Panc1 (cell line): ENCODE results near the gene TWF2. TPM values are rescaled to one million over a fixed set of nuclear protein-coding genes. Genes with fewer than 3 reads are reported as not detected.

ENCODE experiments used
- ATAC-seq: fragments of 200-7000 bp; cut with Tn5 transposase; 2 replicates; pipeline ENCODE4 v1.9.1; 2020; ENCODE audit warnings: mild to moderate bottlenecking, moderate library complexity
- BruUV-seq: library from RNA; stranded (reverse); fragments of 400-500 nt; replicated peaks from 2 replicates; lab custom pipeline; 2021; lab: Mats Ljungman, UMichigan
- CTCF ChIA-PET: fragments of 300-600 bp; sonication (Branson Sonifier 250); formaldehyde crosslinking; loops from one replicate; lab custom pipeline; 2022; ENCODE audit warnings: antibody characterized with exemption; lab: Charles Lee
- POLR2A ChIA-PET: fragments of 300-600 bp; sonication (Branson Sonifier 250); formaldehyde crosslinking; loops from one replicate; lab custom pipeline; 2022; ENCODE audit warnings: antibody characterized with exemption; lab: Charles Lee
- DNase-seq: peaks from one replicate; pipeline ENCODE4 v3.0.0-alpha.2; 2010; ENCODE audit warnings: low read depth, low spot score
- H3K27ac ChIP-seq: 2 replicates; pipeline ENCODE4 v1.5.1; 2011; ENCODE audit warnings: mild to moderate bottlenecking, low read length, inconsistent platforms
- H3K27me3 ChIP-seq: fragments of 200-500 bp; sonication (Bioruptor generic); 2 replicates; pipeline ENCODE4 v1.6.0; 2014; ENCODE audit warnings: low read length, inconsistent platforms; ENCODE audit not compliant: control insufficient read depth, insufficient read depth
- H3K36me3 ChIP-seq: fragments of 200-500 bp; sonication (Bioruptor generic); 2 replicates; pipeline ENCODE4 v1.5.1; 2014; ENCODE audit warnings: inconsistent platforms, mild to moderate bottlenecking, low read length, moderate library complexity; ENCODE audit not compliant: control insufficient read depth, insufficient read depth
- H3K4me1 ChIP-seq: 2 replicates; pipeline ENCODE4 v1.5.1; 2011; ENCODE audit warnings: inconsistent platforms, mild to moderate bottlenecking, low read length, moderate library complexity; ENCODE audit not compliant: control insufficient read depth, insufficient read depth
- H3K4me3 ChIP-seq, 2 experiments: 2 replicates each; pipeline ENCODE4 v1.5.1; 2011 to 2012; ENCODE audit warnings: low read depth in 2 of 2, low read length in 2 of 2, mild to moderate bottlenecking in 2 of 2, inconsistent platforms in 1 of 2, moderate library complexity in 1 of 2
- H3K9me3 ChIP-seq: fragments of 200-500 bp; sonication (Bioruptor generic); 2 replicates; pipeline ENCODE4 v1.5.1; 2014; ENCODE audit warnings: low read depth, mild to moderate bottlenecking, inconsistent platforms, low read length, moderate library complexity; ENCODE audit not compliant: control insufficient read depth, insufficient read depth
- CTCF ChIP-seq: fragments of 450-650 bp; IDR thresholded peaks from 2 replicates; pipeline ENCODE4 v1.5.1; 2017; ENCODE audit warnings: mild to moderate bottlenecking
- POLR2AphosphoS5 ChIP-seq: IDR thresholded peaks from 2 replicates; pipeline ENCODE4 v1.6.1; 2012; ENCODE audit warnings: mild to moderate bottlenecking, low read depth, low read length, moderate library complexity
- REST ChIP-seq, 2 experiments: IDR thresholded peaks; 2 replicates each; pipeline ENCODE4 v1.6.1; 2011 to 2012; ENCODE audit warnings: low read depth in 2 of 2, control low read depth in 1 of 2, low read length in 1 of 2, mild to moderate bottlenecking in 1 of 2, moderate library complexity in 1 of 2; ENCODE audit not compliant: insufficient read depth in 1 of 2
- SIN3A ChIP-seq: IDR thresholded peaks from 2 replicates; pipeline ENCODE4 v1.6.1; 2012; ENCODE audit warnings: low read depth, mild to moderate bottlenecking, low read length, moderate library complexity, borderline replicate concordance; ENCODE audit not compliant: insufficient read depth
- TCF7L2 ChIP-seq: IDR thresholded peaks from 2 replicates; pipeline ENCODE4 v1.6.1; 2011; ENCODE audit warnings: mild to moderate bottlenecking, low read depth, low read length, inconsistent platforms
- in situ Hi-C: cut with HindIII; loops from 2 replicates; pipeline ENCODE4 v1.10.0; 2016; ENCODE audit warnings: low sequenced_read_pairs, low pct_unique_long_range_greater_than_20kb
- intact Hi-C: fragments of 100-400 bp; cut with micrococcal nuclease; formaldehyde crosslinking; loops from one replicate; pipeline ENCODE4 v1.10.0; 2022; ENCODE audit not compliant: unreplicated experiment
- total RNA-seq: library from RNA; stranded (reverse); gene quantifications from one replicate; pipeline ENCODE4 v1.2.1, GENCODE V29; 2021; ENCODE audit not compliant: unreplicated experiment

Gene TWF2
- total RNA-seq, 1 experiment from 2014 or later, result 51.9 TPM

GRCh38 chr3:52204337-52205073 is 34.5 kb downstream of the TWF2 start:
- peaks cover under 1% of the 10 kb centered on the region; the same call in 1 of the 2 replicates for H3K4me1 ChIP-seq
- H3K4me3 ChIP-seq, result no peak overlapping the region
- H3K27ac ChIP-seq, result no peak overlapping the region
- no TSS peak for BruUV-seq
- peaks cover 36% of the 10 kb centered on the region for H3K36me3 ChIP-seq
- ATAC-seq (no peak), DNase-seq (no peak)
- intact Hi-C loops (no loop called here), in situ Hi-C loops (no loop called here)
- POLR2A ChIA-PET, result no interaction called here
- no peak for TF ChIP-seq REST (IDR thresholded peaks at IDR 0.05; ENCODE audit: insufficient read depth in 1 of 2, low read depth in 2 of 2, low read length in 1 of 2)
- no peak for TF ChIP-seq CTCF
- TF ChIP-seq SIN3A, result no peak
- no peak for TF ChIP-seq TCF7L2
- no peak for TF ChIP-seq POLR2AphosphoS5
- no peaks in the 10 kb centered on the region for H3K27me3 ChIP-seq
- CTCF ChIA-PET, result no interaction called here
- H3K9me3 ChIP-seq, result no peaks in the 10 kb centered on the region

GRCh38 chr3:52203701-52204100 is 35.3 kb downstream of the TWF2 start:
- DNase-seq (no peak), ATAC-seq (no peak)
- no peak overlapping the region for H3K27ac ChIP-seq
- no peaks in the 10 kb centered on the region for H3K9me3 ChIP-seq
- H3K4me1 ChIP-seq, result peaks cover 8% of the 10 kb centered on the region
- CTCF ChIA-PET, result no interaction called here
- no peak for TF ChIP-seq REST (IDR thresholded peaks at IDR 0.05; ENCODE audit: insufficient read depth in 1 of 2, low read depth in 2 of 2, low read length in 1 of 2)
- no peak for TF ChIP-seq CTCF
- TF ChIP-seq POLR2AphosphoS5, result no peak
- no peak for TF ChIP-seq SIN3A
- no peak for TF ChIP-seq TCF7L2
- no peaks in the 10 kb centered on the region for H3K27me3 ChIP-seq
- no peak overlapping the region for H3K4me3 ChIP-seq
- in situ Hi-C loops (no loop called here), intact Hi-C loops (no loop called here)
- peaks cover 33% of the 10 kb centered on the region for H3K36me3 ChIP-seq
- no TSS peak for BruUV-seq
- POLR2A ChIA-PET, result no interaction called here
